SK-N-MC (cell line): ENCODE data around the gene OR2F1.

Source experiments
- DNase-seq: peaks from one replicate; pipeline ENCODE4 v3.0.0-alpha.2; 2011; ENCODE audit warnings: low read depth, low spot score
- H3K27ac ChIP-seq: fragments of 200-600 bp; sonication (generic); 2 replicates; pipeline ENCODE4 v1.5.1; 2016; ENCODE audit warnings: mixed run types
- H3K36me3 ChIP-seq: fragments of 200-600 bp; sonication (generic); 2 replicates; pipeline ENCODE4 v1.6.1; 2017; ENCODE audit warnings: antibody characterized with exemption, low read length, mixed read lengths; ENCODE audit not compliant: insufficient read depth
- H3K4me3 ChIP-seq: fragments of 200-600 bp; sonication (generic); 2 replicates; pipeline ENCODE4 v1.5.1; 2016
- H3K9ac ChIP-seq: fragments of 200-600 bp; sonication (generic); 2 replicates; pipeline ENCODE4 v1.8.0; 2017; ENCODE audit warnings: mixed run types, mixed read lengths; ENCODE audit not compliant: insufficient read length
- H3K9me3 ChIP-seq: fragments of 200-600 bp; sonication (generic); 2 replicates; pipeline ENCODE4 v1.6.1; 2017; ENCODE audit warnings: low read depth, mild to moderate bottlenecking, antibody characterized with exemption, low read length, moderate library complexity, mixed read lengths
- EZH2 ChIP-seq: fragments of 200-600 bp; sonication (generic); IDR thresholded peaks from one replicate; pipeline ENCODE4 v1.6.1; 2017; ENCODE audit warnings: antibody characterized with exemption
- FOXP2 ChIP-seq: optimal IDR thresholded peaks from 2 replicates; pipeline ENCODE3; 2011; ENCODE audit warnings: mild to moderate bottlenecking, moderate library complexity; ENCODE audit not compliant: insufficient read depth; ENCODE audit errors: extremely low read length, control extremely low read depth
- POLR2AphosphoS5 ChIP-seq: IDR thresholded peaks from 2 replicates; pipeline ENCODE4 v1.6.1; 2012; ENCODE audit warnings: mild to moderate bottlenecking, low read depth, low read length, borderline replicate concordance

The OR2F1 gene

DNA sequence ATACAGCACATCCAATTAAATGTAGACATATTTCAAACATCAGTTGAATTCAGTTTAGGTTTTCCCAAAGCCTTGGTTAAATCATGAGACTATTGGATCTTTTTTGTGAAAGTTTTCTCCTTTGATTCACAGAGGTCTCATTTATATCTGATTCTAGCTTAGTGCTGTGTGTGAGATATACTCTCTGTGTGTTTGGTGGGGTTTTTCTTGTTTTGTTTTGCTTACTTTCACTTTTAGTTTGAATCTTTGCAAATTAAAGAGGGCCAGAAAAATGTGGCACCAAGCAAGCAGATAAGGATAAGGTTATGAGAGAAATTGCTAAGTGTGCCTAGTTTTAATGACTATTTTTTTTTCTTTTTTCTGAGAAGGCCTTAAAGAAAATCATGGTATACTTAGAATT is 32.9 kb downstream of the OR2F1 start:
- Histone ChIP-seq H3K9me3 (no peaks in the 10 kb centered on the region), H3K9ac (no peak overlapping the region), H3K27ac (no peak overlapping the region), H3K4me3 (no peak overlapping the region), H3K36me3 (no peaks in the 10 kb centered on the region)
- no peak for DNase-seq
- TF ChIP-seq FOXP2 (no peak), EZH2 (no peak), POLR2AphosphoS5 (no peak)

- no peak for DNase-seq
- TF ChIP-seq POLR2AphosphoS5: no peak
- TF ChIP-seq FOXP2: no peak
- TF ChIP-seq EZH2: no peak
Measured at GRCh38 chr7:143988976-143989745, 34.5 kb downstream of the OR2F1 start.

DNA sequence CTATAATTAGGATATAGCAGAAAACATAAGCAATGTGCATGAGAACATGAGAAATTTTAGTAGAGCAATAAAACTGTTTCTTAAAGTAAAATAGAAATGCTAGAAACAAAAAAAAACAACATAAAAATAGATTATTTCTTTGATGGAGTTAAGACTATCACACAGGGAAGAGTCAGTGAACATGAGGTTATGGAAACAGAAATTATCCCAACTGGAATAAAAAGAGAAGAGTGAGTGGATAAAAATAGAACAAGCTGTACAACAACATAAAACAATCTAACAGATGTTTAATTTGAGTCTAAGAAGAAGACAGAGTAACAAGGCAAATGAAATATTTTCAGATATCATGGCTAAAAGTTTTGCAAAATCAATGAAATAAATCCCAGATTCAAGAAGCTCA is 38.0 kb downstream of the OR2F1 start:
- no peaks in the 10 kb centered on the region for H3K36me3 ChIP-seq
- H3K9me3 ChIP-seq: no peaks in the 10 kb centered on the region
- no peak for TF ChIP-seq FOXP2
- TF ChIP-seq EZH2: no peak
- no peak for TF ChIP-seq POLR2AphosphoS5
- H3K27ac ChIP-seq: no peak overlapping the region
- DNase-seq: no peak
- H3K4me3 ChIP-seq: no peak overlapping the region
- H3K9ac ChIP-seq: no peak overlapping the region

More at GRCh38 chr7:143988976-143989745, 34.5 kb downstream of the OR2F1 start:
- Histone ChIP-seq H3K4me3 (no peak overlapping the region), H3K36me3 (no peaks in the 10 kb centered on the region), H3K9me3 (no peaks in the 10 kb centered on the region), H3K27ac (no peak overlapping the region), H3K9ac (no peak overlapping the region)

DNA sequence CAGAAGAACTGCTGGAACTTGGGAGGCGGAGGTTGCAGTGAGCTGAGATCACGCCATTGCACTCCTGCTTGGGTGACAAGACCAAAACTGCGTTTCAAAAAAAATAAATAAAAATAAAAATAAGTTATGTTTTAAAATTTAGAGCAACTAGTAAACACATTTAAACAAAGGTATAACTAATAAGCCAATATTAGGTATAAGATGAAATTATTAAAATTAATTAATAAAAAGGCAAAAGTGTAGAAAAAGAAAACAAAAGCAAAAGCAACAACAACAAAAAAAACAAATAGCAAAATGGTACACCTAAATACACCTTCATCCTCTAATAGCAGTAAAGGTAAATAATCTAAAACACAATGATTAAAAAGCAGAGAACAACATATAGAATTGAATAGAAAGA is 39.3 kb downstream of the OR2F1 start:
- H3K27ac ChIP-seq: no peak overlapping the region
- H3K36me3 ChIP-seq: no peaks in the 10 kb centered on the region
- H3K9ac ChIP-seq: no peak overlapping the region
- TF ChIP-seq EZH2: no peak
- TF ChIP-seq POLR2AphosphoS5: no peak
- TF ChIP-seq FOXP2: no peak
- H3K9me3 ChIP-seq: no peaks in the 10 kb centered on the region
- no peak overlapping the region for H3K4me3 ChIP-seq
- no peak for DNase-seq

- no peak within 1 kb of the TSS for H3K9ac ChIP-seq
- no peak for DNase-seq
- no peak within 1 kb of the TSS for H3K4me3 ChIP-seq
- H3K9me3 ChIP-seq: no peaks in the 10 kb centered on the region
- TF ChIP-seq EZH2 (no peak), FOXP2 (no peak), POLR2AphosphoS5 (no peak)
- no peak within 1 kb of the TSS for H3K27ac ChIP-seq
- H3K36me3 ChIP-seq: no peaks in the 10 kb centered on the region
Measured at GRCh38 chr7:144000020-144000419, 45.4 kb downstream of the OR2F1 start, which contains the start of gene OR6B1. Gene OR6B1 (plus strand): TSS chr7:144000320. CDS start chr7:144003997, 3,677 bp downstream.

DNA sequence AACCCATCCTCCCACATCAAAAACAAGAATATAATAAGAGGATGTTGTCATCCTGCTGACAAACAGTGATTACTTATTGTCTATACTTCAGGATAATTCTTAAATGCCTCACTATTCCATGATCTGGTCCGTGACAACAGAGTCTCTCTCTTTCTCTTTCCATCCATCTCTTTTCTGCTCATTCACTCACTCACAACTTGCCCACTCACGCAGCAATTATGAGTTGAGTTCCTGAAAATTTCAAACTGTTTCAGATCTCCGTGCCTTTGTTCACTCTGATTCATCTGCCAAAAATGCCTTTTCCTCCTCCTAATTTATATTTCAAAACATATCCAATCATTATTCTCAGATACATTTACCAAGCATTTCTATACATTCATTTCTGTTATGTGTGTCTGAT is 46.9 kb downstream of the OR2F1 start:
- Histone ChIP-seq H3K27ac (no peak overlapping the region), H3K9me3 (no peaks in the 10 kb centered on the region), H3K9ac (no peak overlapping the region), H3K36me3 (no peaks in the 10 kb centered on the region), H3K4me3 (no peak overlapping the region)
- DNase-seq: no peak
- TF ChIP-seq POLR2AphosphoS5: no peak
- TF ChIP-seq FOXP2: no peak
- TF ChIP-seq EZH2: no peak

DNA sequence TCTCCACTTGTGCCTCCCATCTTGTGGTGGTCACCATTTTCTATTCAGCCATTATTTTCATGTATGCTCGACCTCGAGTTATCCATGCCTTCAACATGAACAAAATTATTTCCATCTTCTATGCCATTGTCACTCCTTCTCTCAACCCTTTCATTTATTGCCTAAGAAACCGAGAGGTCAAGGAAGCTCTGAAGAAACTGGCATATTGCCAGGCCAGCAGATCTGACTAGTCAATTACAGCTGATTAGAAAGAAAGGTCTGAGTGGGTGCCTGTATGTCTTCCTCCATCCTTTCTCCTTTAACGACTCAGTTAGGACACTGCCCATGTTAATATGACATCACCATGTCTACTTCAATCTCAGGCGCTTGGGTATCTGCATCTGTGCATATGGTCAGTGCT is 50.1 kb downstream of the OR2F1 start:
- Histone ChIP-seq H3K4me3 (no peak overlapping the region), H3K36me3 (no peaks in the 10 kb centered on the region), H3K9ac (no peak overlapping the region), H3K9me3 (no peaks in the 10 kb centered on the region), H3K27ac (no peak overlapping the region)
- no peak for TF ChIP-seq EZH2
- DNase-seq: no peak

DNA sequence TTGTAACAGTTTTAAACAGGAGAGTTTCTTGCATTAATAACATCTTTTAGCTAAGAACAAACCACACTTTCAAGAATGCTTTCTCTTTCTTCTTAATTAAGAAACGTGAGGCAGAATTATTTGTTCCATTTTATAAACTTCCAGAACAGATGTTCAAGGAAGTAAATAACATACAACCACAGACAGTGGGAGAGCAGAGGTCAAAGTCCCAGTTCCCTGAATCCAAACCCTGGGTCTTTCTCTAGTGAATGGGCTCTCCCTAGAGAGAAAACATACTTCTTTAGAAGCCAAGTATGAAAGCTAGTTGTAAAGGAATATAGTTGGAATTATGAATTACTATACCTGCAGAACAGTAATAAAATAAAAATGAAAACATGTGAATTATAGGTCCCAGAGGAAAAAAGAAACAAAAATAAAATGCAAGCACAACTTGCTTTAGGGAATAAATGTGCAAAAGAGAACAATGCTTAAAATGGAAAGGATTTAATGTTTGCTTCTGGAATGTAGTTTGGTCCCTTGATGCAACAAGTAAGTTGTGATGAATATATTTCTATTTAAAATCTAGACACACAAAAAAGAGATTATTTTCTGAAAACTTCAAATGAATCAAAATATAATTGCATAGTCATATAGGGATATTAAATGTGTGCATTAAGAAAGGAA is 51.5 kb downstream of the OR2F1 start:
- Histone ChIP-seq H3K9me3 (no peaks in the 10 kb centered on the region), H3K36me3 (no peaks in the 10 kb centered on the region), H3K9ac (no peak overlapping the region), H3K27ac (no peak overlapping the region), H3K4me3 (no peak overlapping the region)
- TF ChIP-seq POLR2AphosphoS5: no peak
- no peak for TF ChIP-seq FOXP2
- no peak for TF ChIP-seq EZH2
- DNase-seq: no peak
